SH-SY5Y (cell line): Measurements from ENCODE around the gene ANKRD12.

Experiments used
- GATA2 ChIP-seq: IDR thresholded peaks from 2 replicates; pipeline ENCODE4 v1.6.1; 2011; ENCODE audit warnings: mild to moderate bottlenecking, low read depth, low read length
- GATA3 ChIP-seq: IDR thresholded peaks from 2 replicates; pipeline ENCODE4 v1.6.1; 2011; ENCODE audit warnings: low read depth, mild to moderate bottlenecking, low read length, moderate library complexity

DNA sequence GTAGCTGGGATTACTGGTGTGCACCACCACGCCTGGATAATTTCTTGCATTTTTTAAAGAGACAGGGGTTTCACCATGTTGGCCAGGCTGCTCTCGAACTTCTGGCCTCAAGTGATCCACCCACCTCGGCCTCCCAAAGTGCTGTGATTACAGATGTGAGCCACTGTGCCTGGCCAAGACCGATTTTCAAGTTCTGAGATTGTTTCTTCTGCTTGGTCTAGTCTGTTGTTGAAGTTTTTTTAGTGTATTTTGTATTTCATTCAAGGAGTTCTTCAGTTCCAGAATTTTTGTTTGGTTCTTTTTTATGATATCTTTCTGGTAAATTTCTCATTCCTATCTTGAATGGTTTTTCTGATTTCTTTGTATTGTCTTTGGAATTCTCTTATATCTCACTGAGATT, 96.4 kb downstream of the ANKRD12 start:
- TF ChIP-seq GATA3 (no peak), GATA2 (no peak)
